Type B pancreatic cell (in vitro differentiated cells): ENCODE measurements around the gene COPG2. TPM values are rescaled to one million over a fixed set of nuclear protein-coding genes. Genes with fewer than 3 reads are reported as not detected.
A peak's percentile ranks its signal among the peaks of the same experiment; 100 is the strongest.

ENCODE experiments used
- DNase-seq: peaks from one replicate; pipeline ENCODE4 v3.0.0; 2021; ENCODE audit warnings: mixed read lengths; ENCODE audit not compliant: unreplicated experiment; ENCODE audit errors: extremely low spot score
- H3K27ac Mint-ChIP-seq: 2 replicates; pipeline ENCODE4 v1.8.0; 2021; ENCODE audit warnings: mild to moderate bottlenecking, mixed read lengths
- H3K27me3 Mint-ChIP-seq: 2 replicates; pipeline ENCODE4 v1.8.0; 2021; ENCODE audit warnings: mixed read lengths
- H3K36me3 Mint-ChIP-seq: 2 replicates; pipeline ENCODE4 v1.8.0; 2021; ENCODE audit warnings: mixed read lengths
- H3K4me1 Mint-ChIP-seq: one replicate; pipeline ENCODE4 v1.8.0; 2021; ENCODE audit warnings: mixed read lengths; ENCODE audit not compliant: unreplicated experiment
- H3K4me3 Mint-ChIP-seq: 2 replicates; pipeline ENCODE4 v1.8.0; 2021; ENCODE audit warnings: mild to moderate bottlenecking, mixed read lengths
- H3K9me3 Mint-ChIP-seq: 2 replicates; pipeline ENCODE4 v1.8.0; 2021; ENCODE audit warnings: mixed read lengths
- CTCF ChIP-seq: fragments of 200-600 bp; sonication (generic); conservative IDR thresholded peaks from 2 replicates; pipeline ENCODE4 v1.5.0; 2021; ENCODE audit warnings: antibody characterized with exemption, mild to moderate bottlenecking
- total RNA-seq: library from RNA; stranded (reverse); gene quantifications from 2 replicates; pipeline ENCODE4 v1.2.1, GENCODE V29; 2021; ENCODE audit warnings: low replicate concordance

Gene COPG2
- total RNA-seq, 1 donor from 2014 or later, result 51.6 TPM

GRCh38 chr7:130689683-130690082 lies 21.1 kb upstream of the COPG2 start:
- TF ChIP-seq CTCF, result no peak
- Mint-ChIP-seq H3K27ac (no peak overlapping the region), H3K36me3 (no peaks in the 10 kb centered on the region), H3K9me3 (no peaks in the 10 kb centered on the region), H3K27me3 (no peaks in the 10 kb centered on the region), H3K4me3 (no peak overlapping the region), H3K4me1 (no peaks in the 10 kb centered on the region)
- DNase-seq, result no peak

GRCh38 chr7:130683026-130683425 lies 14.5 kb upstream of the COPG2 start:
- no peak for TF ChIP-seq CTCF
- H3K36me3 Mint-ChIP-seq, result no peaks in the 10 kb centered on the region
- DNase-seq, result no peak
- no peak overlapping the region for H3K27ac Mint-ChIP-seq
- H3K9me3 Mint-ChIP-seq, result no peaks in the 10 kb centered on the region
- no peak overlapping the region for H3K4me3 Mint-ChIP-seq
- H3K27me3 Mint-ChIP-seq, result no peaks in the 10 kb centered on the region
- no peaks in the 10 kb centered on the region for H3K4me1 Mint-ChIP-seq

GRCh38 chr7:130674456-130674855 lies 5.9 kb upstream of the COPG2 start:
- no peak for TF ChIP-seq CTCF
- H3K27me3 Mint-ChIP-seq, result no peaks in the 10 kb centered on the region
- no peaks in the 10 kb centered on the region for H3K9me3 Mint-ChIP-seq
- DNase-seq, result no peak
- H3K36me3 Mint-ChIP-seq, result no peaks in the 10 kb centered on the region
- no peak overlapping the region for H3K4me3 Mint-ChIP-seq
- no peak overlapping the region for H3K27ac Mint-ChIP-seq
- H3K4me1 Mint-ChIP-seq, result peaks cover 7% of the 10 kb centered on the region

- H3K9me3 Mint-ChIP-seq, result no peaks in the 10 kb centered on the region
- no peaks in the 10 kb centered on the region for H3K36me3 Mint-ChIP-seq
- H3K4me1 Mint-ChIP-seq, result peaks cover 13% of the 10 kb centered on the region
- H3K27me3 Mint-ChIP-seq, result no peaks in the 10 kb centered on the region
- no peak overlapping the region for H3K4me3 Mint-ChIP-seq
- no peak for TF ChIP-seq CTCF
- DNase-seq, result no peak
- no peak overlapping the region for H3K27ac Mint-ChIP-seq
Measured at GRCh38 chr7:130673066-130673465, 4.5 kb upstream of the COPG2 start.

GRCh38 chr7:130672146-130672545 lies 3.6 kb upstream of the COPG2 start:
- H3K4me3 Mint-ChIP-seq, result no peak overlapping the region
- TF ChIP-seq CTCF, result no peak
- no peak overlapping the region for H3K27ac Mint-ChIP-seq
- DNase-seq, result no peak
- no peaks in the 10 kb centered on the region for H3K36me3 Mint-ChIP-seq
- peaks cover 20% of the 10 kb centered on the region for H3K4me1 Mint-ChIP-seq
- no peaks in the 10 kb centered on the region for H3K27me3 Mint-ChIP-seq
- H3K9me3 Mint-ChIP-seq, result no peaks in the 10 kb centered on the region

- H3K4me1 Mint-ChIP-seq, result peaks cover 22% of the 10 kb centered on the region
- H3K36me3 Mint-ChIP-seq, result peaks cover 3% of the 10 kb centered on the region
- H3K27ac Mint-ChIP-seq, result peak overlapping the region; percentile 72
- peak overlapping the region; percentile 94 for H3K4me3 Mint-ChIP-seq
- H3K27me3 Mint-ChIP-seq, result no peaks in the 10 kb centered on the region
- DNase-seq, result no peak
- TF ChIP-seq CTCF, result no peak
- H3K9me3 Mint-ChIP-seq, result no peaks in the 10 kb centered on the region
Measured at GRCh38 chr7:130669085-130669700, 645 bp upstream of the COPG2 start.
